Subcutaneous adipose tissue (tissue), 4 donors: Measurements from ENCODE around the gene STARD13. TPM values are rescaled to one million over a fixed set of nuclear protein-coding genes. Genes with fewer than 3 reads are reported as not detected.

Source experiments
- total RNA-seq, 4 donors: library from RNA; depleted of rRNA; stranded (reverse); fragments of >200 nt; gene quantifications; one replicate each; pipeline ENCODE4 v1.1.0, GENCODE V29; 2016
- TF ChIP-seq, protein P1 (sequence below): fragments of 450-650 bp; IDR thresholded peaks from one replicate; pipeline ENCODE4 v1.5.1; 2016; ENCODE audit warnings: low read depth, mild to moderate bottlenecking, control low read depth, antibody characterized with exemption, moderate library complexity

STARD13 gene
- total RNA-seq, 4 donors from 2014 or later: 42.9 to 67.8 (median 55.3) TPM

DNA sequence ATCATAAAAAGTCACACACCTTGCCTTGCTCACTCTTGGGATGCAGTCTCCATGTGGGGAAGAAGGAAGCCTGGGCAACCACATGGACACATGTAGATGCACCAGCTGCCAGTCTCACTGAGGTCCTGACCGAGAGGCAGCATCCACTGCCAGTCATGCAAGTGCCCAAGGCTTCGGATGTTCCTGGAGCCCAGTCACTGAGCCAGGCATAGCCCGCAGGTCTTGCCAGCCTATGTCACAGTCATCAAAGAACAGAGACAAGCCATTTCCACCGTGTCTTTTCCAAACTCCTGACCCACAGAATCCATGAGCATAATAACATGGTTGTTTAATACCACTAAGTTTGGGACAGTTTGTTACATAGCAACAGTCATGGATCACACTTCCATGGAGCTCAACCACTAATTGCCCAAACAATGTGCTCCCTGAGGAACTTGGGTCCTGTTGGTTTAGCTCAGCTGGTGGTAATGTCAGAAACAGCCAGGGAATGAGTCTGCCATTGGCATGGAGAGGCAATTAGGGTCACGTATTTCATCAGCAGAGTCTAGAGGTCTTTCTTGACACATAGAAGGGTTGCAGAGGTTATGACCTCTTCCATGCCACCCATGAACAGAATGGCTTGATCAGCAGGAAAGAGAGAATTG is 21.5 kb downstream of the STARD13 start:
- TF ChIP-seq, protein P1, sequence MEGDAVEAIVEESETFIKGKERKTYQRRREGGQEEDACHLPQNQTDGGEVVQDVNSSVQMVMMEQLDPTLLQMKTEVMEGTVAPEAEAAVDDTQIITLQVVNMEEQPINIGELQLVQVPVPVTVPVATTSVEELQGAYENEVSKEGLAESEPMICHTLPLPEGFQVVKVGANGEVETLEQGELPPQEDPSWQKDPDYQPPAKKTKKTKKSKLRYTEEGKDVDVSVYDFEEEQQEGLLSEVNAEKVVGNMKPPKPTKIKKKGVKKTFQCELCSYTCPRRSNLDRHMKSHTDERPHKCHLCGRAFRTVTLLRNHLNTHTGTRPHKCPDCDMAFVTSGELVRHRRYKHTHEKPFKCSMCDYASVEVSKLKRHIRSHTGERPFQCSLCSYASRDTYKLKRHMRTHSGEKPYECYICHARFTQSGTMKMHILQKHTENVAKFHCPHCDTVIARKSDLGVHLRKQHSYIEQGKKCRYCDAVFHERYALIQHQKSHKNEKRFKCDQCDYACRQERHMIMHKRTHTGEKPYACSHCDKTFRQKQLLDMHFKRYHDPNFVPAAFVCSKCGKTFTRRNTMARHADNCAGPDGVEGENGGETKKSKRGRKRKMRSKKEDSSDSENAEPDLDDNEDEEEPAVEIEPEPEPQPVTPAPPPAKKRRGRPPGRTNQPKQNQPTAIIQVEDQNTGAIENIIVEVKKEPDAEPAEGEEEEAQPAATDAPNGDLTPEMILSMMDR: no peak

GRCh38 chr13:33263484-33263883 is 22.1 kb downstream of the STARD13 start:
- TF ChIP-seq, protein P1: no peak

DNA sequence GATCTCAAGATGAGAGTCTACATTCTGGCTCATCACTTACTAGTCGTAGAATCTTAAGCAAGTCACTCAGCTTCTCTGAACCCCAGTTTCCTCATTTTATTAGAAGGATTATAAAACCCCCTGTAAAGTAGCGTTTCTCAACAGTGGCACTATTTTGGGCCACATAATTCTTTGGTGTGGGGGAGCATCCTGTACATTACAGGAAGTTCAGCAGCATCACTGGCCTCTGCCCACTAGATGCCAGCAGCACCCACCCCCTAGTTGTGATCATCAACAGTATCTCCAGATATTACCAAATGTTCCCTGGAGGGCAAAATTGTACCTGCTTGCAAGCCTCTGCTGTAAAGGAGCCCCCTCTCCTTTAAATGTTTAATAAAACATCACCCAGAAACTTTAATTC is 22.6 kb downstream of the STARD13 start:
- TF ChIP-seq, protein P1: no peak

- TF ChIP-seq, protein P1: no peak
Measured at GRCh38 chr13:33262594-33262993, 23.0 kb downstream of the STARD13 start.

GRCh38 chr13:33262062-33262487 is 23.5 kb downstream of the STARD13 start:
- TF ChIP-seq, protein P1: no peak

GRCh38 chr13:33261387-33262061 is 24.0 kb downstream of the STARD13 start:
- TF ChIP-seq, protein P1: no peak

- TF ChIP-seq, protein P1: no peak
Measured at GRCh38 chr13:33260168-33261098, 25.1 kb downstream of the STARD13 start.
